HUES64 (cell line): ENCODE measurements around the gene PIP5K1C.

Experiments
- H3K27ac ChIP-seq: 2 replicates; pipeline ENCODE4 v1.7.0; 2013; ENCODE audit warnings: low read depth, low read length, inconsistent platforms
- H3K27me3 ChIP-seq: 2 replicates; pipeline ENCODE4 v1.6.1; 2013; ENCODE audit warnings: mild to moderate bottlenecking, low read length; ENCODE audit not compliant: insufficient read depth
- H3K36me3 ChIP-seq: 2 replicates; pipeline ENCODE4 v1.6.1; 2013; ENCODE audit warnings: mild to moderate bottlenecking, low read length; ENCODE audit not compliant: insufficient read depth
- H3K4me1 ChIP-seq: 2 replicates; pipeline ENCODE4 v1.6.1; 2013; ENCODE audit warnings: mild to moderate bottlenecking, low read length, moderate library complexity; ENCODE audit not compliant: insufficient read depth
- H3K4me3 ChIP-seq: 2 replicates; pipeline ENCODE4 v1.5.1; 2013; ENCODE audit warnings: mild to moderate bottlenecking, low read length, moderate library complexity
- H3K9ac ChIP-seq: 2 replicates; pipeline ENCODE4 v1.6.1; 2013; ENCODE audit warnings: mild to moderate bottlenecking, low read depth, low read length
- H3K9me3 ChIP-seq: 2 replicates; pipeline ENCODE4 v1.6.1; 2013; ENCODE audit warnings: low read depth, low read length; ENCODE audit not compliant: insufficient read depth
- WGBS: fragments of 150-250, 120-280 bp; methylation state at CpG from one replicate; pipeline ENCODE4 v1.1.7; 2013; ENCODE audit warnings: missing lambda C conversion rate; 5-methylcytosine and 5-hydroxymethylcytosine counted together

Gene PIP5K1C

GRCh38 chr19:3665681-3666544 lies 34.4 kb downstream of the PIP5K1C start:
- peaks cover 39% of the 10 kb centered on the region for H3K36me3 ChIP-seq

GRCh38 chr19:3664879-3665642 lies 35.2 kb downstream of the PIP5K1C start:
- H3K4me1 ChIP-seq, result peaks cover under 1% of the 10 kb centered on the region; the same call in 1 of the 2 replicates
- no peak overlapping the region for H3K9ac ChIP-seq
- no peak overlapping the region for H3K27ac ChIP-seq
- H3K4me3 ChIP-seq, result no peak overlapping the region
- no peaks in the 10 kb centered on the region for H3K27me3 ChIP-seq
- WGBS, result 94% methylated on average over 19 of the region's 19 CpGs
- H3K9me3 ChIP-seq, result no peaks in the 10 kb centered on the region
- peaks cover 45% of the 10 kb centered on the region for H3K36me3 ChIP-seq

More at GRCh38 chr19:3665681-3666544, 34.4 kb downstream of the PIP5K1C start:
- H3K27me3 ChIP-seq, result no peaks in the 10 kb centered on the region
- 62% methylated on average over 40 of the region's 40 CpGs for WGBS
- no peak overlapping the region for H3K9ac ChIP-seq
- H3K4me3 ChIP-seq, result no peak overlapping the region
- peaks cover 6% of the 10 kb centered on the region; the same call in 1 of the 2 replicates for H3K4me1 ChIP-seq
- no peak overlapping the region for H3K27ac ChIP-seq
- no peaks in the 10 kb centered on the region for H3K9me3 ChIP-seq

DNA sequence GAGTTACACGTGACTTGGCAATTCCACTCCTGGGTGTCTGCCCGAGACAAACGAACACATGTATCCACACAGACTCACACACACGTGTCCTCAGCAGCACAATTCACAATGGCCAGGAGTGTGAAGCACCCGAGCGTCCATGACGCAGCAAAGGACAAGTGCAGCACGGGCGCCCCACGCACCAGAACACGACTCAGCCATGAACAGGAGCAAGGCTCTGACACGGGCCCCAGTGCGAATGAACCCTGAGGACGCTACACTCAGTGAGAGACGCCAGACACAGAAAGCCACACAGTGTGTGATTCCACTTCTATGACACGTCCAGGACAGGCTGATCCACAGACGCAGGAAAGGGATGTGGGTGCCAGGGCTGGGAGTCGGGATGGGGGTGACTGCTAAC lies 36.4 kb downstream of the PIP5K1C start:
- Histone ChIP-seq H3K36me3 (peaks cover 53% of the 10 kb centered on the region), H3K27me3 (no peaks in the 10 kb centered on the region), H3K27ac (no peak overlapping the region), H3K9me3 (no peaks in the 10 kb centered on the region), H3K4me1 (no peaks in the 10 kb centered on the region), H3K4me3 (no peak overlapping the region), H3K9ac (no peak overlapping the region)
- 96% methylated on average over 18 of the region's 18 CpGs for WGBS

DNA sequence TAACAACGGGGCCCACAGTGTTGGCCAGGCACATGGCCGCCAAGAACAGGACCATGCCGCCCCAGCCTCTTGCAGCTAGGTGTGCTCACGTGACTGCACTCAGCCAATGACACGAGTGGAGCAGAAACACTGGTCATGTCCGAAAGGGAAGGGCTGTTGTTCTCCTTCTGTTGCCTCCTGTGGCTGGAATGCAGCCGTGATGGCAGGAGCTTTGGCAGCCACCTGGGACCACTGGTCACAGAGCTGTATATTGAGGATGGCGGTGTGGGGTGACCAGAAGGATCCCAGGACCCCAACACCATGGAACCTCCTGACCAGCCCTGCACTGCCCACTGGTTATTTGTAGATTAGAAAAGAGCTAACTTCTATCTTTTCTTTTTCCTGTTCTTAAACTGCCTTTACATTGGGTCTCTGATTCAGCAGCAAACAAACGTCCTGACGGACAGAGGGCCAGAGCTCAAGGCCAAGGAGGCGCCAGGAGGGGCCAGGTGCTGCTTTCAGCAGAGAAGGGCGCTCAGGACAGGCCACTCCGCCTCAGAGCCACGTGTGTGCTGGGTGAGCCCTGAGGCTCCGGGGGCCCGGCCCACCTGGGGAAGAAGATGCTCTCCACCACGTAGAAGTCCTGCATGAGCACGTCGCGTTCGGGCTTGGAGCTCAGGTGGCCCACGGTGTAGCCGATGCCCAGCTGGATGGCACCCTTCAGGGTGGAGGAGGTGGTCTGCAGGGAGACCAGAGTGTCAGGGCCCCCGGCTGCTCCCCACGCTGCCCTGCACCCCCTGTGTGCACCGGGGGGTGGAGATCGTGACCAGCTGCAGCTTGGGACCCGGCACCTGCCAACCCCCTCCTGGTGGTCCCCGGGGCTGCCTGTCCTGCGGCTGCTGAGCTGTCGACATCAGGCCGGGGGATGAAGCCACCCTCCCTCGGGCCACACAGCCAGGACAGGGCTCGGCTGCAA lies 38.7 kb downstream of the PIP5K1C start:
- 95% methylated on average over 34 of the region's 34 CpGs for WGBS
- Histone ChIP-seq H3K4me3 (no peak overlapping the region), H3K9me3 (no peaks in the 10 kb centered on the region), H3K27me3 (no peaks in the 10 kb centered on the region), H3K4me1 (no peaks in the 10 kb centered on the region), H3K27ac (no peak overlapping the region), H3K36me3 (peaks cover 65% of the 10 kb centered on the region), H3K9ac (no peak overlapping the region)

GRCh38 chr19:3660493-3661219 lies 39.6 kb downstream of the PIP5K1C start:
- WGBS, result 91% methylated on average over 23 of the region's 23 CpGs
- Histone ChIP-seq H3K27me3 (no peaks in the 10 kb centered on the region), H3K36me3 (peaks cover 72% of the 10 kb centered on the region)

GRCh38 chr19:3659746-3660112 lies 40.5 kb downstream of the PIP5K1C start:
- H3K9ac ChIP-seq, result no peak overlapping the region
- no peak overlapping the region for H3K4me3 ChIP-seq
- H3K4me1 ChIP-seq, result no peaks in the 10 kb centered on the region
- H3K27me3 ChIP-seq, result no peaks in the 10 kb centered on the region
- H3K9me3 ChIP-seq, result no peaks in the 10 kb centered on the region
- 90% methylated on average over 22 of the region's 22 CpGs for WGBS
- peaks cover 70% of the 10 kb centered on the region for H3K36me3 ChIP-seq
- no peak overlapping the region for H3K27ac ChIP-seq

More at GRCh38 chr19:3660493-3661219, 39.6 kb downstream of the PIP5K1C start:
- H3K9ac ChIP-seq, result no peak overlapping the region
- no peak overlapping the region for H3K4me3 ChIP-seq
- H3K9me3 ChIP-seq, result no peaks in the 10 kb centered on the region
- H3K27ac ChIP-seq, result no peak overlapping the region
- H3K4me1 ChIP-seq, result no peaks in the 10 kb centered on the region

GRCh38 chr19:3658870-3659745 lies 41.2 kb downstream of the PIP5K1C start:
- no peak overlapping the region for H3K4me3 ChIP-seq
- H3K27me3 ChIP-seq, result no peaks in the 10 kb centered on the region
- H3K36me3 ChIP-seq, result peaks cover 63% of the 10 kb centered on the region
- no peaks in the 10 kb centered on the region for H3K9me3 ChIP-seq
- H3K4me1 ChIP-seq, result no peaks in the 10 kb centered on the region
- 97% methylated on average over 37 of the region's 37 CpGs for WGBS
- no peak overlapping the region for H3K9ac ChIP-seq
- no peak overlapping the region for H3K27ac ChIP-seq

GRCh38 chr19:3658004-3658869 lies 42.0 kb downstream of the PIP5K1C start:
- Histone ChIP-seq H3K4me3 (no peak overlapping the region), H3K9me3 (no peaks in the 10 kb centered on the region), H3K27me3 (no peaks in the 10 kb centered on the region), H3K4me1 (no peaks in the 10 kb centered on the region), H3K36me3 (peaks cover 56% of the 10 kb centered on the region), H3K27ac (no peak overlapping the region), H3K9ac (no peak overlapping the region)
- WGBS, result 96% methylated on average over 39 of the region's 39 CpGs

- H3K36me3 ChIP-seq, result peaks cover 58% of the 10 kb centered on the region
- 95% methylated on average over 16 of the region's 16 CpGs for WGBS
- H3K9ac ChIP-seq, result no peak overlapping the region
- no peak overlapping the region for H3K27ac ChIP-seq
- H3K27me3 ChIP-seq, result no peaks in the 10 kb centered on the region
- H3K9me3 ChIP-seq, result no peaks in the 10 kb centered on the region
- no peaks in the 10 kb centered on the region for H3K4me1 ChIP-seq
- no peak overlapping the region for H3K4me3 ChIP-seq
Measured at GRCh38 chr19:3657395-3657769, 42.9 kb downstream of the PIP5K1C start.
